NCI-H1436 (cell line): ENCODE measurements around the gene EPOP.
A peak's percentile ranks its signal among the peaks of the same experiment; 100 is the strongest.

Source experiments
- DNase-seq: peaks from one replicate; lab custom pipeline; 2025; lab: John Stamatoyannopoulos, UW

The EPOP gene

DNA sequence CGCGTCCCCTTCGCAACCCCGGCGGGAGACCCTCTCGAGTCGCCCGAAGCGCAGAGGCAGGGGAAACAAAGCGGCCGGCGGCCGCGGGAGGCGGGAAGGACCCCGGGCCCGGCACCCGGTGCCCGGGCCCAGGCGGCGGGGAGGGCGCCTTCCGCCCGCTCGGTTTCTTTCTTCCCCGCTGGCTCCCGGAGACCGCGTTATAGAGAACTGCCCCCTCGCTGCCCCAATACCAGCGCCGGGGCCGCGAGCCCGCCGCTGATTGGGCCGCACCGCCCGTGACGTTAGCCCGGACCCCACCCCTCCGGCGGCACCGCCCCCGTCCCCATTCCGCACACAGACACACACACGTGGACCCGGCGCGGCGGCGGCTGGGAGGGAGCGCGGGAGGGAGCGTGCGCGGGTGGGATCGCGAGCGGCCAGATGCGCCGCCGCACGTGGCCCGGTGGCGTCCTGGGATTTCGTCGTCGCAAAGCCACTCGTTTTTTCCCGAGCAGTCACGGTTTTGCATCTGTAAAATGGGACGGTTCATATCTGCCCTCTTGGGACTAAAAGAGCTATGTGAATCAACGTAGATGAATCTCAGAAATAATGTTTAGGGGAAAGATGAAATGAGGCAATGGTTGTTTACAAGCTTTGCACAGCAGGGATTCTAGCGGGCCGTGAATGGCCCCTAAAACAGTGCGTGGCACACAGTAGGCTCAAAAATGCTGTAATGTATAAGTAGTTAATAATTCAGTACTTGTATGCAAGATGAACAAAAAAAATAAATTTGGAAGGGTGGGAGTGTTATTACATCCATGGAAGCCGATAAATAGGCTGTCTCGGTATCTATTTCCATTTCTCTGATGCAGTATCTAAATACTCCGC lies at the start of gene EPOP:
EPOP (minus strand) TSS at position 209 of the 867 bp plus-strand sequence. CDS start 462 bp downstream, outside the sequence.
- peak; percentile 93 for DNase-seq

DNA sequence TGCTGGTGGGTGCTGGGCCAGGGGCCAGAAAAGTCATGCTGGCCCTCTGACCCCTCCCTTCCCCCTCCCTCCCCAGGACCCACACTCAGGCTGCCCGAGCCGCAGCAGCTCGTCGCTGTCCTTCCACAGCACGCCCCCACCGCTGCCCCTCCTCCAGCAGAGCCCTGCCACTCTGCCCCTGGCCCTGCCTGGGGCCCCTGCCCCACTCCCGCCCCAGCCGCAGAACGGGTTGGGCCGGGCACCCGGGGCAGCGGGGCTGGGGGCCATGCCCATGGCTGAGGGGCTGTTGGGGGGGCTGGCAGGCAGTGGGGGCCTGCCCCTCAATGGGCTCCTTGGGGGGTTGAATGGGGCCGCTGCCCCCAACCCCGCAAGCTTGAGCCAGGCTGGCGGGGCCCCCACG lies 47.0 kb upstream of the EPOP start:
- no peak for DNase-seq

DNA sequence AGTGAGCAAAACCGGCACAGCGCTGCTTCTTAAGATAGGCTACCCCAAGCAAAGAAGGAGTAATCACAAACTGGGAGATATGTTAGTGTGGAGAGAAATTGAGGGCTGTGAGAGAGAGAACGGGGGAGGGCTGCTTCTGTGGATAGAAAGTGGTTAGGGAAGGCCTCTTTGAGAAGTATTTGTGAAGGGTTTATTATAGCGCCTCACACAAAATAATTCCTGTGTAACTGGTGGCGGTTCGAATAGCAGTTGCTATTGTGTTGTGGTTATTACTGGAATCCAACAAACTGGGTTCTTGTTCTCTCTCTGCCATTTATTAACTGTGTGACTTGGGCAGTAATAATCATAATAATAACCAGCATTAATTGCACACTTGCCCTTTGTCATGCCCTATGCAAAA lies 46.2 kb upstream of the EPOP start:
- DNase-seq: no peak

DNA sequence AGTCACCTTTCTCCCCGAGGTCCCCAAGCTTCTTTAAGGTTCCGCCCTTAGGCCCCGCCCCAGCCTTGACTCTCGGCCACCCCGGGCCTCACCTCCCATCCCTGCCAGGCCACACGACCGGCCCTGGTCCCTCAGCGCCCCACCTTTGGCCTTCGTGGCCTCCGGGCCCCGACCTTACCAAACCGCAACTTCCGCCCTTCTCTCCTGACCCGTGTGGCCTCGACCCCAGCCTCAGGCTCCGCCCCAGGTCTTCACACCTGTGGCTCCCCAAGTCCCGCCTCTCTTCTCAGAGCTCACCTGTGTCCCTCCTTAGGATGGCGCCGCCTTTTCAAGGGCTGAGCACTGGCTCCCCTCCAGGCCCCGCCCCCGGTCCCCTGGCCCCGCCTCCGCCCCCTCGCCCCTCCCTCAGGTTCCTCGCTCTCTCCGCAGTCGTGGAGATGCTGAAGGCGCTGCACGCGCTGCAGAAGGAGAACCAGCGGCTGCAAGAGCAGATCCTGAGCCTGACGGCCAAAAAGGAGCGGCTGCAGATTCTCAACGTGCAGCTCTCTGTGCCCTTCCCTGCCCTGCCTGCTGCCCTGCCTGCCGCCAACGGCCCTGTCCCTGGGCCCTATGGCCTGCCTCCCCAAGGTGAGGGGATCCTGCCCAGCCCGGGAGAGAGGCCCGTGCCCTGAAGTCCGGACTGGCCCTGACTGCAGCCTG lies 45.3 kb upstream of the EPOP start:
- DNase-seq: no peak

DNA sequence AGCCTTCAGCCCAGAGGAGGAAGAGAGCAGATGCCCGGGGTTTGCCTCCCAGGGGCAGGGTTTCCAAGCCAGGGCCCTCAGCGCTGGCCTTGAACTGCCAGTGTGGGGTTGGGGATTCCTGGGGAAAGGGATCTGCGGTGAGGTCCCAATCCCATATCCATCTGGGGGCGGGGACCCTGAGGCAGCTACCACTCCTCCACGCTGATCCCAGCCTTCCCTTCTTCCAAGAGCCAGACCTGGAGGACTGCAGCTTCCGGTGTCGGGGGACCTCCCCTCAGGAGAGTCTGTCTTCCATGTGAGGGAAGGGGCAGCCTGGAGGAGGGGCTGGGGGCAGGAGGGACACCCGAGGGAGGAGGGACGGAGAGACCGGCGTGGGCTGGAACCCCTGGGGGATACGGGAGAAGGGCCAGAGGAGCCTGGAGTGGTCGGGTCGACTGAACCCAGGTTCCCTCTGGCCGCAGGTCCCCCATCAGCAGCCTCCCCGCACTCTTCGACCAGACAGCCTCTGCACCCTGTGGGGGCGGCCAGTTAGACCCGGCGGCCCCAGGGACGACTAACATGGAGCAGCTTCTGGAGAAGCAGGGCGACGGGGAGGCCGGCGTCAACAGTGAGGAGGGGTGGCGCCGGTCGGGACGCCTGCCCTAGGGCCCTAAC lies 44.7 kb upstream of the EPOP start:
- no peak for DNase-seq

DNA sequence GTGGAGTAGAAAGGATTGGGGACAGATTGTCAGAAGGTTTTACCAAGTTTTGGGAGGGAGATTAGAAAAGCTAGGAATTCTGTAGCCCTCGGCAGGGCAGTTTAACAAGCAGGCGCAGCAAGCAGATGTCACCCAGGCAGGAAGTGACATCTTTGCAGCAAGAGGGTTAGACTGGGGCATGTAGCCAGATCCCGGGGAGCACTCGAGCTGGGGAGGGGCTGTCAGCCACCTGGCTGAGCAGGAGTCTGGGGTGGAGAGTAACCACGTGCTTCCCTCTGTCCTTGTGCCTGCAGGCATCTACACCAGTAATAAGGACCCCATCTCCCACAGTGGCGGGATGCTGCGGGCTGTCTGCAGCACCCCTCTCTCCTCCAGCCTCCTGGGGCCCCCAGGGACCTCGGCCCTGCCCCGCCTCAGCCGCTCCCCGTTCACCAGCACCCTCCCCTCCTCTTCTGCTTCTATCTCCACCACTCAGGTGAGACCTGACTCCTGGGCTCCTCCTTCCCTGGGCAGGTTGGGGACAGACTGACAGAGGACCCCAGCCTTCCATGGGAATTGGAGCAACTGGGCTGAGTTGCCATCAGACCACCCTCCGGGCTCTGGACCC lies 42.5 kb upstream of the EPOP start:
- DNase-seq: no peak

DNA sequence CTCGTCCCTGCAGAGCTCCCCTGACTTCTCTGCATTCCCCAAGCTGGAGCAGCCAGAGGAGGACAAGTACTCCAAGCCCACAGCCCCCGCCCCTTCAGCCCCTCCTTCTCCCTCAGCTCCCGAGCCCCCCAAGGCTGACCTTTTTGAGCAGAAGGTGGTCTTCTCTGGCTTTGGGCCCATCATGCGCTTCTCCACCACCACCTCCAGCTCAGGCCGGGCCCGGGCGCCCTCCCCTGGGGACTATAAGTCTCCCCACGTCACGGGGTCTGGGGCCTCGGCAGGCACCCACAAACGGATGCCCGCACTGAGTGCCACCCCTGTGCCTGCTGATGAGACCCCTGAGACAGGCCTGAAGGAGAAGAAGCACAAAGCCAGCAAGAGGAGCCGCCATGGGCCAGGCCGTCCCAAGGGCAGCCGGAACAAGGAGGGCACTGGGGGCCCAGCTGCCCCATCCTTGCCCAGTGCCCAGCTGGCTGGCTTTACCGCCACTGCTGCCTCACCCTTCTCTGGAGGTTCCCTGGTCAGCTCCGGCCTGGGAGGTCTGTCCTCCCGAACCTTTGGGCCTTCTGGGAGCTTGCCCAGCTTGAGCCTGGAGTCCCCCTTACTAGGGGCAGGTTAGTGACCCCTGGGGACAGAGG lies 41.7 kb upstream of the EPOP start:
- no peak for DNase-seq

DNA sequence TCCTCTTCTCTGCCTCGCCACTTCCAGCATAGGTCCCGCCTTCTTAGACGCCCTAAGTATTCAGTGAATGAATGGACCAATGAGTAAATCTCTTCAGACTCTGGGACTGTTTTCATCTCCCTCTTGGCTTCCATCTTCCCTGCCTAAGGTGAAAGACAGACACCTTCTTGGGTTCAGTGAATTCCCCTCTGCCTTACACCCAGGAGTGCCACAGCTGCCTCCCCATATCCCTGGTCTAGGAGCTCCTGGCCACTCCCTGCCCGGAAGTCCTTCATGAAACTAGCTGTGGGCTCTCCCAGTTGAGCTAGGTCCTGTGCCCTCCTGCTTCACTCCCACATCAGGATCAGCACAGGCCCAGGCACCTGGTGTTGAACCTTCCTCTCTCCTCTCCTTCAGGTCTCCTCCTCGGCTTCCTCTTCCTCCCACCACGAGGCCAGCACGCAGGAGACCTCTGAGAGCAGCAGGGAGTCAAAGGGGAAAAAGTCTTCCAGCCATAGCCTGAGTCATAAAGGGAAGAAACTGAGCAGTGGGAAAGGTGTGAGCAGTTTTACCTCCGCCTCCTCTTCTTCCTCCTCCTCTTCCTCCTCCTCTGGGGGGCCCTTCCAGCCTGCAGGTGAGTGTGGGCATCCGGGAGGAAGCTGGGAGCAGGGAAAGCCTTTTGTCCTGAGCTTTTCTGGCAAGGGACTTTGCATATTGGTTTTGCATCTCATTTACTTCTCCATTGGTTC lies 40.6 kb upstream of the EPOP start:
- DNase-seq: no peak

DNA sequence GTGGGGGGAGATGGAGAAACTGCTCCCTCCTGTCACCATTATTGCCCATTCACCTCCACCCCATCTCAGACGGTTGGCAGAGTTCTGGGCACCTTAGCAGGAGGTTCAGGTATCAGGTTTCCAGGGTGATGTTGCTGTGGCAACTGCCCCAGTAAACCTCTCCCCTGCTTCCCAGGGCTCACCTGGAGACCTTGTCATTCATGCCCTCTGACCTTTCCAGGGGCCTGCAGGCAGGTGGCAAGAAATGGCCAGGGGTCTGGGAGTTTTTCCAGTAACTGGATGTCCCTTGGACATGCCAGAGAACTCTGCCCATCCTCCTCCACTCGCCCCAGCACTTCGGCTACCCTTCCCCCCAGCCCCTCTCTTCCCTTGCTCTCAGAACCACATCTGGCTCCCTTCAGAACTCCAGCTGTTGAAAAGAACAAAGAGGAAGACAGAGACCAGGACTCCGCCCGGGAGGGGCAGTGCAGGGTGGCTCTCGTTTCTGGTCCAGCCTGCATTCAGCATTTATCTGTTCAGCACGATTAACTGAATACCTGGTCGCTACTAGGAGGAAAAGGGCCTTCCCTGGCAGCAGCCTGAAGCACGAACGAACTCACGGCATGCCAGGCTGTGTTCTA lies 38.8 kb upstream of the EPOP start:
- no peak for DNase-seq

DNA sequence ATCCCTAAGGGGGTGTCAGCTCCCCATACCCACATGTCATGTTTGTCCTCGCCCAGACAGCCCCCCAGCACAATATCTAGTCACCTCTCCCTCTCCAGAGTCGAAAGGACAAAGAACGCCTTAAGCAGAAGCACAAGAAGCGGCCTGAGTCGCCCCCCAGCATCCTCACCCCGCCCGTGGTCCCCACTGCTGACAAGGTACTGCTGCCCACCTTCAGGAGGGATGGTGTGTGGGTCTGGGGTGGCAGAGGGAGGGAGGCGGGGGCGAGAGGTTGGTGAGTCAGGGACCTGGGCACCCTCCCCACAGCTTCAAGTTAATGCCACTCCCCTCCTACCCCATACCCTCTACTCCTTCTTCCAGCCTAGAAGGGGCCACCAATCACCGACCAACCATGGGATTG lies 37.8 kb upstream of the EPOP start:
- no peak for DNase-seq

DNA sequence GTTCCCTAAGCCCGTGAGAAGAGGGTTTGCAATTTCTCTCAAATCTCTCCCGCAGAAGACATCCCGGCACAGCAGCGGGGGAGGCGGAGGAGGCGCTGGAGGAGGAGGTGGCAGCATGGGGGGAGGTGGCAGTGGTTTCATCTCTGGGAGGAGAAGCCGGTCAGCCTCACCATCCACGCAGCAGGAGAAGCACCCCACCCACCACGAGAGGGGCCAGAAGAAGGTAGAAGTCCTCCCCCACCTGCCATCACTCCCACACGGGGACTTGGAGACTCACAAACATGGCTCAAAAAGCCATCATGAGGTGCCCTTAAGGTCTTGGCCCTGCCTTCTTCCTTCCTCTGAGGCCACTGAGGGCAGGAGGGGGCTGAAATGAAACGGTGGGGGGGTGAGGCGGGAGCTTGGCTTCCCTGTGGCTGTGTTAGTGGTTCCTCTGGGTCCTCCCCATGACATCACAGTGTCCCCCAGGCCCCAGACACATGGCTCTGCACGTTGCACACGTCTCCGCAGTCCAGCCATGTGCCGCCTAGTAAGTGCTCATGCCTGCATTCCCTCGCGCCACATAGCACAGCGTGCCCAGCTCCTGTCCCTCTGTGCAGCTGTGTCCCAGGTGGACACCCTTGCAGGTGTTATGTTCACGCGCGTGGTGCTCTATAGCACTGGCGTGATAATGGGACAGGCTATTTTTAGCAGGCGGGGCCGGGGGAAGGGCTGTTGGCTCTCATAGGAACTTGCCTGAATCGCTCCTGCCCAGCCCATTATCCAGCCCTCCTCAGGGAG lies 37.2 kb upstream of the EPOP start:
- no peak for DNase-seq

DNA sequence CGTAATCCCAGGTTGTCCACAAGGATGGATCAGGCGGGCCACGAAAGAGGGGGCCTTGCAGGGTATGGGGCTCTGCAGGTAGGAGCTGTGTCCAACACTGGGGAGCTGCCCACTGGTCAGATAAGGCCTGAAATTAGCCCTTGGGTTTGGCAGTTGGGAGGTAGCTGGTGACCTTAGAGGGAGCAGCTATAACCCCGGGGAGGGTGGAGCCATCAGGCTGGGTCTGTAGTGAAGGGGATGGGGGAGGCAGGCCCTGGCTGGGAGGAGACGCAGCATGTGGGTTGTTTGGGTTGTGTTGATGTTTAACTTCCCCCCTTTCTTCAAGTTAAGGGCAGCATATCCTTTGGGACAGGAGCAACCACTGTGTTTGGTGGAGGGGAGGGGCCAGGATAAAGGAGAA lies 36.2 kb upstream of the EPOP start:
- DNase-seq: no peak

DNA sequence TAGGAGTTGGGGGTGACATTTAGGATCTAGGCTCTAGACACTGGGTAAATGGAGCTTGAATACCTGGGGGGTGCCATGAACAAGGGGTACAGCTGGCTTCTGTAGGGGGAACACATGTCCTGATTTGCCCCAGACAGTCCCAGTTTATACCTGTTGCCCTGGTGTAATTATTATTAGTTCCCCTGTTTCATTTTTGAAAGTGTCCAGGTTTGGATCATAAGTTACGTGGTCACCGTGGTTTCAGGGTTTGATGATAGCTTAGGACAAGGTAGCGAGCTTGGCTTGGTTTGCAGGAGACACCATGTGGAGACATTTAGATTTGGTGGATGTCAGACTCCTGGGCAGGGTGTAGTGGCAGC lies 35.8 kb upstream of the EPOP start:
- DNase-seq: no peak

DNA sequence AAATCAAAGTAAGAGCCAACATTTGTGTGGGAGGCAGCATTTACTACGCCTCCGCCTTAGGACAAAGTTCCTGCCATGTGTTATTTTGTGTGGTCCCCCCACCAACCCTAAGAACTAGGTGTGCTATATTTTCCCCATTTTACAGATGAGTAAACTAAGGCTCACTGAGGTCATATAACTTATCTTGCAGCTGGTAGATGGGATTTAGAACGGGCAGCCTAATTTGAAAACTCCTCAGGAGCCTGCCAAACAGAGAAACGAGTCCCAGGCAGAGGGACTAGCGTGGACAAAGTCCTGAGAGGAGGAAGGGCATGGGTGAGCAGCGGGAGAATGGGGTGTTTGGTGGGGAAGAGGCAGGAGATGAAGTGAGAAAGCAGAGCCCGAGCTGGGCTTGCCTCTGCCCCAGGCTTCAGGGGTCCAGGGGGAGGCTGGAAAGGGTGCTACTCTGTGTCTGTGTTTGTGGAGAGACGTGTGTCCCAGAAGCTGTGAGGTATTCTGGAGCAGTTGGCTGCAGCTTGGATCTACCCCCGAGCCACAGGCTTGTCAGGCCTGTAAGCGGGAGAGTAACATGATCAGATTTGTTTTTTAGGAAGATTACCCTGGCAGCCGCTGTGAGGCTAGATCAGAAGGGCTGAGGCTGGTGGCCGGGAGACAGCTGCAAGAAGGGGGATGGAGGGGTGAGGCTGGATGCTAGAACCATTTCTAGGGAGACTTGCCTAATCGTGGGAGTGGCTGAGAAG lies 35.3 kb upstream of the EPOP start:
- DNase-seq: no peak

DNA sequence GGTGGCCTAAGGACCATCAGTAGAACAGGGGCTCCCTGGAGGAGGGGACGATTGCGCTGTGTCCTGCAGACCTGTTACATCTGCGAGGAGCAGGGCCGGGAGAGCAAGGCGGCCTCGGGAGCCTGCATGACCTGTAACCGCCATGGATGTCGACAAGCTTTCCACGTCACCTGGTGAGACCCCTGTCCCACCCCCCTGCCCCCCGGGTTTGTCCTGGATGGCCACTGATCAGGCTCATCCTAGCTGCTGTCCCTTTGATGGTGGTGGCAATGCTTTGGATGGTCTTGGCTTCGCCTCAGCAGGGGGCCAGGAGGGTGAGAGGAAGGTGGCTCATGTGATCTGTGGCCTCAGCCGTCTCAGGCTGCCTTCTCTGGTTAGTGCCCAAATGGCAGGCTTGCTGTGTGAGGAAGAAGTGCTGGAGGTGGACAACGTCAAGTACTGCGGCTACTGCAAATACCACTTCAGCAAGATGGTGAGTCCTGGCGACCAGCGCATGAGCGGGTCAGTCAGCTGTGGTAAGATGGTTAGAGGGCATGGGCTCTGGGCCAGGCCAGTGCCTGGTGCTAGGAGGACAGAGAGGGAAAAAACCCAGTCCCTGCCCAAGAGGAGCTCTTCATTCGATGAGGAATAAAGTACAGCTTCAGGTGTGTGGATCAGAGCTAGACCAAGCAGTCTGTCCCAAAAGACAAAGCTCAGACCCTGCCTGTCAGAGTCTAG lies 34.5 kb upstream of the EPOP start:
- no peak for DNase-seq

DNA sequence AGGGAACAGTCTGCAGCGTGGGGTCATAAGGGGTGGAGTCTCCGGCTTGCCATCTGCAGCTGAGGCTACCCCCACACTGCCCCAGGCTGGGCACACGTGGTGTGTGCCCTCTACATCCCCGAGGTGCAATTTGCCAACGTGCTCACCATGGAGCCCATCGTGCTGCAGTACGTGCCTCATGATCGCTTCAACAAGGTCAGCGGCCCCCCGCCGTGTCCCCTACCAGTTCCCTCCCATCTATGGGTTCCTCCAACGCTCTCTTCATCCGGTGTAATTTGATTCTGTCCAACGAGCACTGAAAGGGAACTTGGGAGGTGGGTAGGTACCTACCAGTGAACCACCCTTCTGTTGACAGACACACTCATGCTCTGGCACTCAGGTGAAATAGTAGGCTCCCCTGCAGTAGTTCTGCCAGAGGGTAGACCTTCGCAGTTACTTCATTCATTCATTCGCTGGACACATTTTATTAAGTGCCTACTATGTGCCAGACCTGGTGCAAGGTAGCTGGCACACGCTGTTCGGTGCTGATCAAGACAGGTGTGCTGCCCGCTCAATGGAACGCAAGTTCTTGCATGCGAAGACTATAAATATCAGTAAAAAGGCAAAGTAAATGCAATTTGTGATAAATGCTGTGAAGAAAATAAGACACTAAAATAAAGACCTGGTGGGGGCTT lies 33.1 kb upstream of the EPOP start:
- no peak for DNase-seq

DNA sequence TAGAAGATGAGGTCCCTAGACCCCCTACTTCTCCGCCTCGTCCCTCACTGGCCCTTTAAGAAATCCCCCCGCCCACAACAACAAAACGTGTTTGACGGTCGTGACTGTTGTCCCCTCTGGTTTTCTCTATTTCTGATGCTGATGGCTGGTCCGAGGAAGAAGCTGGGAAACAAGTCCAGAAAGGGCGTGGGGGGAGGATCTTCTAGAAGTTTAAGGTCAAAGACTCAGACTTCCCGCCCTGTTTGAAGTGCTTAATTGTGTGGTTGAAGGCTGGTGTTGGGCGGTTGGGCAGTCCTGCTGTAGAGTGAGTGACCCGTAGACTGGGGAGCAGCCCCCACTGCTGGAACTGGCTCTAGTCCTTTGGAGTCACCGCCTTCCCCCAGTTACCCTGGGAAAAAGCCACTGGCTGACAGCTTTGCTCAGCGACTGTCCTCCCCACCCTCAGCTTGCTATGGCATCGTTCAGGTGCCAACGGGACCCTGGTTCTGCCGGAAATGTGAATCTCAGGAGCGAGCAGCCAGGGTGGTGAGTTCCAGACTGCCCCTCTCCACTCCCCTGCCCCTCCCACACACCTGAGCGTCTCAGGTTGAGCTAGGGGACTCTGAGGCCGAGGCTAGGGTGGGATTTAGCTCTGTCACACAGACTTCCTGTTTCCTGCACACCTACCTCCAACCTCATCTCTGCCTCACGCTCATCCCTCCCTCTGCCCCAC lies 31.9 kb upstream of the EPOP start:
- DNase-seq: no peak
